GM18508 (cell line): ENCODE data around the gene NRIP2.

ENCODE experiments used
- ATAC-seq: cut with Tn5 transposase; IDR thresholded peaks from one replicate; pipeline ENCODE4 v1.9.1; 2021; ENCODE audit warnings: moderate number of reproducible peaks; ENCODE audit not compliant: insufficient read depth, unreplicated experiment

Gene NRIP2

DNA sequence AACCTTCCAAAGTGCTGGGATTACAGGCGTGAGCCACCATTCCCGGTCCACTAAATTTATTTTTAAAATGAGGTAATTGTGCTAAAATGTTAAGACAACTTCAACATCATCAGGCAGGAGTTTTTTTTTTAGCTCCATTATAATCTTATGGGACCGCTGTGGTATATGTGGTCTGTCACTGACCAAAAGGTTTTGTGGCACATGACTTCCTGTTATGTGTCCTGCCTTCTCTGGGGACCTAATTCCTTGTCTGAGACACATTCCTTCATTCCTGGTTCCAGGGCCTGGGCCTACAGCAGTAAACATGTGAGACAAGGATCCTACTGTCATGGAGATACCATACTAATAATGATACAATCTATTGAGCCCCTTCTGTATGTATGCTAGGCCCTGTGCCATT, 17.1 kb upstream of the NRIP2 start:
- ATAC-seq = no peak

DNA sequence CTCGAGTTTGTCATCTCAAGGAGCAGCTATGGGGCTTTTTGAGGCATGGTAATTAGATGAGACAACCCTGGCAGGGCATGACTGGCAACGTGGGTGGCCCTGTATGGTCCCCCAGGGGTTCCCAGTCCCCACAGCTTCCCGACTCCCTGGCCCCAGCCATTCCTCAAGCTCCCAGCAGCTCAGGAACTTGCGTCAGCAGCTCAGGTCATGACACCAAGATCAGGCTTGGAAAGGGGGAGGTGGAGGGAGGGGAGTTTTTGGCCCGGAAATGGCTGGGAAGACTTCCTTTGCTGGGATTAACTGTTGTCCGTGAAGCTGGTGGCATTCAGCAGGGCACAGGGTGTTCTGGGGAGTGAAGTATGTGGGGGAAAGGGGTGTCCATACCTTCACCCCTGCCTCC, 10.4 kb upstream of the NRIP2 start:
- ATAC-seq = no peak

DNA sequence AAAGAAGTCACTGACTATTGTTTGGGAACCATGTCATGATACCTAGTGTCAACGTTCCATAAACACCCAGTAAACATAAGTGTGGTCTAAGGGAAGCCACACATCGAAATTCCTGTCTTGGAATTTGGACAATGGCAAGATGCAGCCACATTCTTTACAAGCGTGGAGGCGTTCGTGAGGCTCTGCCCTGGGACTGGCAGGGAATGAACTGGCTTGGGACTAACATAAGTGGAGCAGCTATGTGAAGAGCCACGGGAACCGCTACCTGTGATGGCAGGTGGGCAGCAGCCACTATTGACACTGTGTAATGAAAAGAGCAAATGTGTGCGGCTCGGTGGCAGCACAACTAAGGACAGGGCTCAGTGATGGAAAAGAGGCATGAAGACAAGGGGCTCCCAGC, 10.0 kb upstream of the NRIP2 start:
- no peak for ATAC-seq

DNA sequence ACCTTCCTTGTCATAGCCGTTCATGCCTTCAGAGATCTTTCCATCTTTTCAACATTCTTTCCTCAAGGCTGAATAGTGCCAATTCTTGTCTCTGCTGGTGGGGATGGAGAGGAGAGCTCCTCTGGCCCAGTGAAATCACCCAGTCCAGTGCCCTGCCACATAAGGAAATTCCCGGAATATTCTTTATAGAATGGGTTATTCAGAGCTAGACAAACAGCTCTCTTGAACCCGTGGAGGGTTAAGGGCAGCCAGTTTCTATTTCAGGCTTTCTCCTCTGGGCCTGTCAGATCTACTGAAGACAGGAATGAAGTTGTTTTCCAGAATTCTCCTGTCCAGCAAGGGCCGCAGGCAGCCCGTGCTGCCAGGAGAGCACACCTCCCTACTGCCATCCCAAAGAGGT, 8.1 kb upstream of the NRIP2 start:
- ATAC-seq = no peak

DNA sequence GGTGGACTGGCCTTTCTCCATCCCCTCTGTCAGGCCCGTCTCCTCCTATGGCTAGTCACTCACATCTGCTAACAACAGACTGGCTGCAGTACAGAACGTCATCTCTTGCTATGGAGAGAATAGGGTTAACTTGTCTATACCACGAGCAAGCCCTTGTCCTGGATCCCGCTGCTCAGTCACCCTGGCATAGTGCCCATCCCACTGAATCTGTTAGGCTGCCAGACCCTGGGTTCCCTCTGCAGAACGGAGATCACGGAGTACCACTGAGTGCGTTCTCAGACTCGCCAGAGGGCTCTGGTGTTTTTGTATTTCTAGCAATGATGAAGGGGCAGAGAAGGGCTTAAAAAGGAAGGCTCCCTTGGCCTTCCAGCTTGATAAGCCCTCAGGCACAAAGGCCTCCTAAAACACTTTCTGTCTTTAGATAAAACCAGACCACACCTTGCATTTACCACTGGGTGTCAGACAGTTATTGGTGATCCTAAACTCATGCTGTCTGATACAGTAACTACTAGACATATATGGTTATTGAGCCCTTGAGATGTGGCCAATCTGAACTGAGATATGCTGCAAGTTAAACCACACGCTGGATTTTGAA, 6.3 kb upstream of the NRIP2 start:
- no peak for ATAC-seq

DNA sequence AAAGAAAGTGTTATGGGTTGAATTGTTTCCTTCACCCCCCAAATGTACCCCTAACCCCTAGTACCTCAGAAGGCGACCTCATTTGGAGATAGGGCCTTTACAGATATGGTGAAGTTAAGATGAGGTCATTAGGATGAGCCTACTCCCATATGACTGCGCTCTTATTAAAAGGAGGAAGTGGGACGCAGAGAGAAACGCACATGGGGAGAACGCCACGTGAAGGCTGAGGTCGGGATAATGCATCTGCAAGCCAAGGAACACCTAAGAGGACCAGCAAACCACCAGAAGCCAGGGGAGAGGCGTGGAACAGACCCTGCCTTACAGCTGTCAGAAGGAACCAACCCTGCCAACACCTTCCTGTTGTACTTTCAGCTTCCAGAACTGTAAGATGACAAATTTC, 1.7 kb upstream of the NRIP2 start:
- ATAC-seq = no peak

DNA sequence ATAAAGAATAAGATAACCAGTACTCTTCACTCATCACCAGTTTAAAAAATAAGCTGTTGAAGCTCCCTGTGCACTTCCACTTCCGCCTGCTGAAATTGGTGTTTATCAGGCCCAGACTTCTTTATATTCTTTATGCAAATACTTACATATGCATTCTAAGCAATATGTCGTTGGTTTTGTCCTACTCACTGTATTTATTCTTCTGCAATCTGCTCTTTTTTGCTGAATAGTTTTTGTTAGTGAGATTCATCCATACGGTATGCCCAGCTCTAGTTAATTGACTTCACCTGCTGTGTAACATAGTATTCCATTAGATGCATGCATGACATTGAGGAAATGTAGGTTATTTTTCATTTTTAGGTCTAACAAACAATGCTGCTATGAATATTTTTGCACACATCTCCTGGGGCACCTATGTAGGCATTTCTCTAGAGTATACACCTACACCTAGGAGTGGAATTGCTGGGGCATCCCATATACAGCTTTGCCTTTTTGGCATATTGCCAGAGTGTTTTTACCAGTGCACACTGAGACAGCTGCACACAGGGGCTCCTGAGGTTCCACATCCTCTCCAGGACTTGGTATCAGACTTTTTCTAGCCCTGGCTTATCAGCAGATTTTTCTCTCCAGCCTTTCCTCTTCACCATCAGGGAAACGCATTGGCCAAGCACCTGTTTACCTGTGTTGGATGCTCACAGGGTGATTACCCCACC, 1.0 kb upstream of the NRIP2 start:
- no peak for ATAC-seq

DNA sequence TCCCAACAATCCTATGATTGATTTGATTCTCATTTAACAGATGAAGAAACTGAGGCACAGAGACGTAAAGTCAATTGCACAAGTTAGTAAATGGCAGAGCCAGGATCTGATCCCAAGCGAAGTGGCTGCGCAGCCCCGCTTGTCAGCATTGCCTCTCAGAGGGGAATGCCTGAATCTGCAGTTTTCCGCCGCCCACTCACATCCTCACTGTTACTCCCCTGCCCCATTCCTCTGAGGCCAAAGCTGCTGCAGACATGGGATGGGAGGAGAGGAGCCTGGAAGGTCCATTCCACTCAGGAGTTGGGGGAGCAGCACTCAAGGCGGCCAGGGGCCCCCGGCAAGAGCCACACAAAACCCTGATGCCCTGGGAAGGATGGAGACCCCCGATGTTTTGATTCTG, 1.0 kb downstream of the NRIP2 start:
- ATAC-seq = no peak

DNA sequence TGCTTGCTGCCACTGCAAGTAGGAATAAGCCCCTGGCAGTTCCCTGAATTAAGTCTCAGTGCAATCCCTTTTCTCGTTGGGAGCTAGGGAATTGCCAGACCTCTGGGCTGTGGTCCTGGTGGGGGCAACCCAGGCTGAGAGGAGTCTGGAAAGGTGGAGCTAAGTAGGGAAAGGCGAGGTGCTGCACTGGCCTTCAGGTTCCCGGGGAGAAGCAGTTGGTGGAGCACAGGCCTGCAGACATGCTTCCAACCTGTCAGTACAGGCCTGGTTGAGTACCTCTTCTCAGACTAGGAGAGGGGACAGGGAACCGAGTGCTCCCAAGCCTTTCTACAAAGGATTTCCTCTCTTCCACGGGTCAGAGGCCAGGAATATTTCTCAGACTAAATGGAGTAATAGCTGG, 1.5 kb downstream of the NRIP2 start:
- no peak for ATAC-seq

DNA sequence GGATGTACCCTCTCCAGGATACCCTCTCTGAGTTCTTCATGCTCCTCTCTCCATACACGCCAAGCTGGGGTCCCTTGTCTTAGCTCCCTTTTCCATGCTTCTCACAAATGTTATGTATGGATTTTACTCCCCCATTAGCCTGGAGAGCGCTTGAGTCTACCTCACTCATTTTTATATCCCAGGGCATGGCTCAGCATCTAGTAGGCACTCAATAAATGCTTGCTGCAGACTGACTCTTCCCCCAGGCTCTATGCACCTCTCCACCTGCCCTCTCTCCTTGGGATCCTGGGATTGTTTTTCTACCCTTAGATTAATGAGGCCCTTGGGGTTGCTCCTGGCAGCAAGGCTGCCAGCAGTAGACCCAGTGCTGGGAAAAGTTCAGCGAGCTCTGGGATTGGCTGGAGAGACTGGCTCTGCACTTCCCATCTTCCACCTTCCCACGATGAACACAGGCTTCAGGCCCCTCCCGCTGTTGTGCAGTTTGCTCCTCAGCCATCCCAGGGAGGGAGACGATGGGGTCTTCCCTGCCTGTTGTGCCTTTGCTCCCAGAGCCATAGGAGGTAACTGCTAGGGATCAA, 2.2 kb downstream of the NRIP2 start:
- no peak for ATAC-seq

DNA sequence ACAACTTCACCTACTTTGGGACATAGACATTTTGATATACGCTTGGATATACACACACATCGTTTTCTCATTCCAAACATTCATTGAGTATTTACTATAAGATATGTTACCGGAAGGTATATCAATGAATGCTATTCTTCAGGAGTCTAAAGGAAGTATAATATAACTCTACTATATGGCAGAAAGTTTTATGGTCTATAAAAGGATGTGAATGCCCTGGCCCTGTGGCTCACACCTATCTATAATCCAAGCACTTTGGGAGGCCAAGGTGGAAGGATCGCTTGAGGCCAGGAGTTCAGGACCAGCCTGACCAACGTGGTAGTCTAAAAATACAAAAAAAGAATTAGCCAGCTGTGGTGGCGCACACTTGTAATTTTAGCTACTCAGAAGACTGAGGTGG, 5.6 kb downstream of the NRIP2 start:
- ATAC-seq = no peak

DNA sequence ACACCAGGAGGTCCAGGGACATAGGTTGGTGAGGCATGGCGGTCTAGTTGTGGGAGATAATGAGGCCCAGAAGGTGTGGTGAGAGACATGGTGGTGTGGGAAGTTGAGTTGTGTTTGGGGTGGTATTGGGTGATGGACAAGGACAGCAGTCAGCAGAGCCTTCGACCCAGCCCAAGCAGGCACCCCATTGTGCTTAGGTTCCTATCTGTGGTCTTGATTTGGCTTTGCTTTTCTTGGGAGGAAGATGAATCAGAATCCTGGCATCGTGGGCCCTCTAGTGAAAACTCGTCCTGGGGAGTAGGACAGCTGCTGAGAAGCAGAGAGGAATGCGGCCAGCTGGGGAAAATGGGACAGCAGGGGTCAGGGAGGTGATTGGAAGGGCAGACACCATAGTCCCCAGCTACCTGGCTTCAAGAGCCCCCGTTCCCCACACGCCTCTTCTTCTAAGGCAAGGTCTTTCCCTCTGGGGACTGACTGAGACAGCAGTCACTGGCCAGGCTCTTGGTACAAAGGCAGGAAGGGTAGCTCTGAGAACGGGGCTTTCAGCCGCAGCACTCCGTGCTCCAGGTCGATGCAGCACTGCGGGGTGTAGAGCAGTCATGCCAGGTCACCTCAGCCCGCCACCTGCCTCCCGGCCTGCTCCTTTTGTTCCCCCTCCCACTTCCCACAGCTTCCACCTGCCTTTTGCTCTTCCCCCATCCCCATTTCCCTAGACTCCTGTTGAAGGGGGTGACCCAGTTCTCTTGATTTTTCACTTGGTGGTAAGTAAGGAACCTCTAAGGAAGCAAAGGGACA, 7.9 kb downstream of the NRIP2 start:
- no peak for ATAC-seq

DNA sequence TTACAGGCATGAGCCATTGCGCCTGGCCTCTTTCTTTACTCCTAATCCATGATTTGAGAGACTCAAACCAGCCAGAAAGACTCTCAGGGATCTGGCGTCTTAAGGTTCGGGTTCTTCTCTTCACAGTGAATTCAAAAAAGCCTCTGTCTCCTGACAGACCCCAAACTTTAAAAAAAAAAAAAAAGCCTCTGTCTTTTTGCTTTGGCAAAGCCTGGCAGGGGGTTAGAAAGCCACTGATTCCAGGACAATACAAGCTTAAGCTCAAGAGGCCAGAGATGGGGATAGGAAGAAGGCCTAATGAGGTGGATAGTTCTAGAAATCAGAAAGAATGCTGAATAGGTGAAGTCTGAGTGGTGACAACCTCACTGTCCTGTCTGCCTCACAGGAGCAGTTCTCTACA, 8.8 kb downstream of the NRIP2 start:
- no peak for ATAC-seq

DNA sequence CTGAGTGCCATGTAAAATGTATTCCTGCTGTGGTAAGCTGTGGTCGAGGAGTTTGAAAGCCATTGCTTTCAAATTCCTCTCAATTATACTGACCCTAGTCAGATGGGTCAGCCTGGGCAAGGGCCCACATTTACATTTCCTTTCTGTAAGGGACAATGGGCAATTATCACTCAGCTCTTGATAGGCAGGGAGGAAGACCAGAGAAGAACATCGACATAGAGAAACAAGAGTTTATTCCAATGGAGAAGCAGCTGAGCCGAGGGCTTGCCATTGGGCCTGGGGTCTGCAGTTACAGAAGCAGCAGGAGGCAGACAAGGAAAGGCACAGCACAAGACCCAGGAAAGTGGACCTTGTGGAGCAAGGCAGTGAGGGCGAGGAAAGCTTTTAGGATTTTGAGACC, 9.7 kb downstream of the NRIP2 start:
- no peak for ATAC-seq

DNA sequence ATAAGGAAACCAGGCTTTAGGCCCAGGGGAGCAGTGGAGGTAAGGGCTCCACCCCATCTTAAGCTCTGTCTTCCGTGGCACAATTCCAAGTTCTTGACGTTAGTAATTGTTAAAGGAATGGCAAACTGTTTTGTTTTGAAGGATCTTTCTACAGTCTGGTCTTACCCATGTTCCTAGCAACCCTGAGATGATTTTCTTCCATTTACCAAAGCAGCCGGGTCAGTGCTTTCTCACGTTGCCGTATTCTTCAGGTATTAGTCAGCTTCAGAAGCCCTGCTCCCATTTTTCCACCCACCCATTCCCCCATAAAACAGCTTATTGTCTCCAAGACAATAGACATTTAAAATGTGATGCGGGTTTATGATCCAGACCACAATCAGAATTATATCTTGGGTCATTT, 10.3 kb downstream of the NRIP2 start:
- no peak for ATAC-seq

DNA sequence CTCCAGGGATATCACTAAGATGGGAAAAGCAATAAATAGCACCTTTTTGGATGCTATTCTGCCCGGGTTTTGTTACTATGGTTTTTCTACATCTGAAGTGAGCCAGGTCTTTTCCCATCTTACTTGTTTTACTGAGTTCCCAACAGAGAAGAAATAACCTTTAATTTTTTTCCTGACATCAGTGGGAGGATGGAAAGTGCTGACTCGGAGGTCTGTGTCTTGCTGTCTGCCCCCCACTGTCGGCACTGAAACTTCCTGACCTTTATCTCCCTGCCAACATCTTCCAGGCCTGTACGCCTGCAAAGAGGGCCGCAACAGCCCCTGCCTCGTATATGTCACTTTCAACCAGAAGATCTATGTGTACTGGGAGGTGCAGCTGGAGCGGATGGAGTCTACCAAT, 11.4 kb downstream of the NRIP2 start:
- ATAC-seq = no peak

DNA sequence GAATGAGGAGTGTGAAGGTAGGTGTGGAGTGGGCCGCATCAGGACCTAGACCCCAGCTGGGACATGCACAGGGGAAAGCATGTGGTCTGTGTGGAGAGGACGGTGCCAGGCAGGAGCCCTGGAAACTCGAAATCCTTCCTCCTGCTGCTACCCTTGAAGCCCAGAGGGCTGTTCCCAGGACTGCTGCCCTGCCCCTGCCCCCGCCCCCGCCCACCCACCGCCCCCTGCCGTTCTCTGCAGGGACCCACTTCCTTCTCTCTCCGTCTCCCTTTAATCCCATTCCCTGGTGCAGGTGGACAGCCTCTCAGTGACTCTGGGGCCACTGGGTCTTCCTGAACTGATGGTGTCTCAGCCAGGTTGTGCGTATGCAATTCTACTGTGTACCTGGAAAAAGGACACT, 14.4 kb downstream of the NRIP2 start:
- ATAC-seq = no peak

DNA sequence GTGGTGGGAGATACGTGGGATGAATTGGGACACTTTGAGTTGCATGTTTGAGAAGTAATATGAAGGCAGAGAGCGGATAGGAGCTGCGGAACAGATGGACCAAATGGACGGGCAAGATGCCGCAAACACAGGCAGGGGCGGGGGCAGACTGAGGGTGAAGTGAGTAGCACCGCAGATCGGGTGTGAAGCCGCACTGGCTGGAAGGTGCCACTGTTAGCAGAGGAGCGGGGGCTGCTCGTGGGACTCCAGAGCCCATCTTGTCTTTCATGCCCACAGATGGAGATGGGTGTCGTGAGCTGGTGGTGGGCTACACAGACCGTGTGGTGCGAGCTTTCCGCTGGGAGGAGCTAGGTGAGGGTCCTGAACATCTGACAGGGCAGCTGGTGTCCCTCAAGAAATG, 15.0 kb downstream of the NRIP2 start:
- no peak for ATAC-seq

DNA sequence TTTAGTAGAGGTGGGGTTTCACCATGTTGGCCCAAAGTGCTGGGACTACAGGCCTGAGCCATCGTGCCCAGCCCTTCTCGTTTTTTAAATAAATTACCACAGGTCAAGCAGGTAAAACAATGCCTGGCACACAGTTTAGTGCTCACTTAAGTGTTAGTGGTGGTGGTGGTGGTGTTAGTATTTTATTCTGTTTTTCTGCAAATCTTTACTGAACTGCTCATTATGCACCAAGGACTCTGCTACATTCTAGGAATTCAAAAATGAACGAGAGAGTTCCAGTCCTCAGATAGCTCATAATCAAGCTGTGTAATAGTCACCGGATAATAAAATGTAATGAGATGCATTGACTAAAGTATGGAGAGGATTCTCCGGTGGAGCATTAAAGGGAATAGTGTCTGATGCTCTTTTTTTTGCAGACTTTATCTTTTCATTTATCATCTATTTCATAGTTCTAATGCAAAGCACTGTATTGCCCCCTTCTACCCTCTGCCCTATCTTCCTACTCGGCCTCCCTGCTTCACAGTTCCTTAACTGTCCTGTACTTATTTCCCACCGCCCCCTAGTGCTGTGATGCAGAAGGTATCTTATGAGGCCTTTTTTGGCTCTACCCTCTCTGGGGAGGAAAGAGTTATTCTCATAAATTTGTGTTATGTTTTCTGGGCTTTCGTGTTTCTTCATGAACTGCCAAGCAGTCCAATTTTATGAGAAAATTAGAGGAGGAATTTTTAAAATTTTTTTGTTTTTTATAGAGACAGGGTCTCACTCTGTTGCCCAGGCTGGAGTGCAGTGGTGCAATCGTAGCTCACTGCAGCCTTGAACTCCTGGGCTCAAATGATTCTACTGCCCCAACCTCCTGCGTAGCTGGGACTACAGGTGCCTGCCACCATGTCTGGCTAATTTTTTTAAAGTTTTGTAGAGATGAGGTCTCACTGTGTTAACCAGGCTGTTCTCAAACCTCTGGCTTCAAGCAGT, 21.3 kb downstream of the NRIP2 start:
- ATAC-seq = no peak
